ENCODE measurements around the gene CAMK1D. TPM values are rescaled to one million over a fixed set of nuclear protein-coding genes. Genes with fewer than 3 reads are reported as not detected.

CAMK1D gene
- total and polyA plus RNA-seq, 2 of the 8 experiments (the other 6 are each of a cell fraction or from before 2014, with no cell fraction given) = 3.5 to 10.6 TPM

GRCh38 chr10:12572281-12572680, 222.9 kb downstream of the CAMK1D start:
- FAIRE-seq (no peak), DNase-seq (ENCODE audit: low read depth in 1 of 2, low spot score in 2 of 2) (no peak)
- Histone ChIP-seq H3K4ac (replicated peaks; ENCODE audit: insufficient read length, low read depth, low read length) (no peak overlapping the region), H3K27me3 (replicated peaks in 1 of 4; ENCODE audit: control insufficient read depth in 3 of 4, extremely low read depth in 1 of 4, insufficient read depth in 3 of 4, low read length in 3 of 4) (no peaks in the 10 kb centered on the region), H3K4me1 (replicated peaks in 1 of 4; ENCODE audit: control insufficient read depth in 3 of 4, insufficient read depth in 4 of 4, low read length in 3 of 4) (peaks cover 0 to 7% (median 3%) of the 10 kb centered on the region in 4 experiments; a peak in 2 of 7 replicates), H3K23ac (ENCODE audit: insufficient read length) (no peak overlapping the region), H3K23me2 (ENCODE audit: low read depth, low read length) (no peaks in the 10 kb centered on the region), H3K9me3 (ENCODE audit: insufficient read depth in 2 of 2, low read depth in 1 of 2, low read length in 1 of 2) (peaks cover 11 to 15% of the 10 kb centered on the region in 2 experiments; a peak in 3 of 4 replicates), H3K14ac (ENCODE audit: insufficient read length) (no peak overlapping the region), H2AK5ac (ENCODE audit: low read depth, low read length) (no peak overlapping the region), H2BK20ac (ENCODE audit: low read length) (no peak overlapping the region), H3K56ac (replicated peaks; ENCODE audit: insufficient read length, low read depth, low read length) (no peak overlapping the region), H2BK12ac (ENCODE audit: low read depth, low read length) (no peak overlapping the region), H3K18ac (ENCODE audit: extremely low read depth, low read length) (no peak overlapping the region), H4K5ac (ENCODE audit: insufficient read length, low read depth, low read length) (no peak overlapping the region), H3K36me3 (ENCODE audit: control insufficient read depth in 2 of 4, insufficient read depth in 4 of 4, low read length in 3 of 4) (0 out of 8 replicates have a peak, but pooled peaks cover 0 to 2% (median 0%) of the 10 kb centered on the region in 4 experiments), H3K9ac (replicated peaks in 1 of 4; ENCODE audit: extremely low read depth in 1 of 4, low read depth in 3 of 4, low read length in 3 of 4) (no peak overlapping the region), H3K27ac (ENCODE audit: low read depth, low read length) (no peak overlapping the region), H4K91ac (replicated peaks; ENCODE audit: insufficient read length, low read length) (no peak overlapping the region), H3K4me2 (ENCODE audit: insufficient read depth in 1 of 2, low read depth in 2 of 2, low read length in 2 of 2) (no peak overlapping the region), H4K20me1 (replicated peaks in 1 of 2; ENCODE audit: control insufficient read depth in 1 of 2, insufficient read depth in 2 of 2, low read length in 2 of 2) (no peaks in the 10 kb centered on the region), H2AFZ (ENCODE audit: low read length) (no peak overlapping the region), H2BK15ac (ENCODE audit: low read length) (no peak overlapping the region), H3K4me3 (ENCODE audit: extremely low read depth in 1 of 4, insufficient read depth in 2 of 4, low read depth in 3 of 4, low read length in 4 of 4) (no peak overlapping the region), H4K8ac (ENCODE audit: extremely low read depth, insufficient read depth, low read length) (no peak overlapping the region), H3K79me1 (ENCODE audit: low read depth, low read length) (no peaks in the 10 kb centered on the region), H3K79me2 (ENCODE audit: control insufficient read depth in 1 of 2, insufficient read depth in 2 of 2, low read length in 2 of 2) (no peaks in the 10 kb centered on the region), H2BK5ac (ENCODE audit: low read depth, low read length) (no peak overlapping the region), H2BK120ac (replicated peaks; ENCODE audit: low read depth, low read length) (no peak overlapping the region)
- 89% methylated on average over 3 of the region's 3 CpGs; no CpG with 5 or more reads in 1 of the 2 experiments for WGBS, 2 experiments (ENCODE audit: extremely low coverage in 1 of 2, insufficient coverage in 1 of 2, insufficient read length in 1 of 2, insufficient replicate concordance in 2 of 2, low coverage in 1 of 2, low lambda C conversion rate in 2 of 2, missing lambda C conversion rate in 1 of 2)
- ChIA-PET POLR2A (ENCODE audit: partially characterized antibody) (no interaction called here), CTCF (ENCODE audit: partially characterized antibody) (interaction anchor here (1.0 to 1.2 kb wide), 2 partner anchors 9 to 84 kb away, joined by 3 to 5 read pairs; no protein-coding TSS in a partner anchor)
- TF ChIP-seq JUN (IDR thresholded peaks at IDR 0.05; ENCODE audit: low read depth, low read length) (no peak), CBX5 (IDR thresholded peaks at IDR 0.05; ENCODE audit: low read depth, low read length) (no peak), POLR2A (IDR thresholded peaks at IDR 0.05; ENCODE audit: control extremely low read depth in 1 of 2, low read depth in 2 of 2, low read length in 2 of 2) (no peak), TCF12 (IDR thresholded peaks at IDR 0.05; ENCODE audit: low read depth, low read length) (peak; percentile 76; the same call in 1 of the 2 replicates), NRF1 (IDR thresholded peaks at IDR 0.05; ENCODE audit: low read depth, low read length) (no peak), SP4 (IDR thresholded peaks at IDR 0.05; ENCODE audit: low read length) (no peak)

All from H1 (cell line).